HepG2 (cell line): ENCODE data around the gene C9orf50. TPM values are rescaled to one million over a fixed set of nuclear protein-coding genes. Genes with fewer than 3 reads are reported as not detected.

Experiments
- CEBPB ChIP-seq: IDR thresholded peaks from 2 replicates; pipeline ENCODE4 v1.6.1; 2011; ENCODE audit warnings: low read depth, low read length, improper control_type of control experiment, borderline replicate concordance
- CSRNP1 ChIP-seq: sonication (generic); formaldehyde crosslinking; IDR thresholded peaks from 2 replicates; pipeline ENCODE4 v1.8.1; 2023; ENCODE audit warnings: mild to moderate bottlenecking, missing genetic modification reagents
- FOXP1 ChIP-seq, 2 experiments: fragments of 450-650 bp in 1 of 2; IDR thresholded peaks; 2 replicates each; pipeline ENCODE4 v1.6.1; 2017 to 2018; ENCODE audit warnings: antibody characterized with exemption in 1 of 2
- IRF1 ChIP-seq: sonication (generic); formaldehyde crosslinking; IDR thresholded peaks from 2 replicates; pipeline ENCODE4 v1.4.0; 2020; ENCODE audit warnings: low read depth, mild to moderate bottlenecking, missing genetic modification reagents
- LCORL ChIP-seq, 2 experiments: fragments of 450-650 bp in 1 of 2; sonication (generic) in 1 of 2; formaldehyde crosslinking in 1 of 2; IDR thresholded peaks; 2 replicates each; pipeline versions ENCODE4 v1.5.0 to v1.6.1; 2017 to 2020; ENCODE audit warnings: antibody characterized with exemption in 1 of 2, missing genetic modification reagents in 1 of 2
- NR2F2 ChIP-seq: IDR thresholded peaks from 2 replicates; pipeline ENCODE4 v1.6.1; 2012; ENCODE audit warnings: low read depth, inconsistent platforms, borderline replicate concordance
- PLSCR1 ChIP-seq: sonication (generic); formaldehyde crosslinking; IDR thresholded peaks from 2 replicates; pipeline ENCODE4 v1.5.0; 2020; ENCODE audit warnings: missing genetic modification reagents, mild to moderate bottlenecking, borderline replicate concordance
- PREB ChIP-seq: sonication (generic); formaldehyde crosslinking; IDR thresholded peaks from 2 replicates; pipeline ENCODE4 v1.4.0; 2020; ENCODE audit warnings: missing genetic modification reagents
- PTBP1 ChIP-seq: fragments of 200-400 bp; formaldehyde crosslinking; IDR thresholded peaks from 2 replicates; pipeline ENCODE4 v1.6.1; 2018; ENCODE audit warnings: low read length, low read depth; ENCODE audit not compliant: poor library complexity, severe bottlenecking
- RFXAP ChIP-seq: sonication (generic); formaldehyde crosslinking; IDR thresholded peaks from 2 replicates; pipeline ENCODE4 v1.4.0; 2020; ENCODE audit warnings: missing genetic modification reagents, borderline replicate concordance
- ZBTB1 ChIP-seq: sonication (generic); formaldehyde crosslinking; IDR thresholded peaks from 2 replicates; pipeline ENCODE4 v1.4.0; 2020; ENCODE audit warnings: missing genetic modification reagents, borderline replicate concordance
- ZBTB38 ChIP-seq: sonication (generic); formaldehyde crosslinking; IDR thresholded peaks from 2 replicates; pipeline ENCODE4 v1.5.1; 2020; ENCODE audit warnings: mild to moderate bottlenecking, missing genetic modification reagents
- ZBTB39 ChIP-seq: sonication (generic); formaldehyde crosslinking; IDR thresholded peaks from 2 replicates; pipeline ENCODE4 v1.5.0; 2020; ENCODE audit warnings: missing genetic modification reagents
- ZBTB7B ChIP-seq: sonication (generic); formaldehyde crosslinking; IDR thresholded peaks from 2 replicates; pipeline ENCODE4 v1.4.0; 2020; ENCODE audit warnings: missing genetic modification reagents
- ZFP36L2 ChIP-seq: sonication (generic); formaldehyde crosslinking; IDR thresholded peaks from 2 replicates; pipeline ENCODE4 v1.4.0; 2020; ENCODE audit warnings: missing genetic modification reagents
- ZNF235 ChIP-seq: sonication (generic); formaldehyde crosslinking; IDR thresholded peaks from 2 replicates; pipeline ENCODE4 v1.8.1; 2023; ENCODE audit warnings: mild to moderate bottlenecking, missing genetic modification reagents, borderline replicate concordance
- ZNF382 ChIP-seq: sonication (generic); formaldehyde crosslinking; IDR thresholded peaks from 2 replicates; pipeline ENCODE4 v1.5.0; 2020; ENCODE audit warnings: missing genetic modification reagents, mild to moderate bottlenecking, borderline replicate concordance
- ZNF460 ChIP-seq: sonication (generic); formaldehyde crosslinking; IDR thresholded peaks from 2 replicates; pipeline ENCODE4 v1.5.1; 2020; ENCODE audit warnings: missing genetic modification reagents, mild to moderate bottlenecking, borderline replicate concordance
- ZNF564 ChIP-seq: sonication (generic); formaldehyde crosslinking; IDR thresholded peaks from 2 replicates; pipeline ENCODE4 v1.8.1; 2023; ENCODE audit warnings: mild to moderate bottlenecking, missing genetic modification reagents
- ZNF615 ChIP-seq: sonication (generic); formaldehyde crosslinking; IDR thresholded peaks from 2 replicates; pipeline ENCODE4 v1.5.0; 2020; ENCODE audit warnings: mild to moderate bottlenecking, missing genetic modification reagents, borderline replicate concordance
- ZNF790 ChIP-seq: sonication (generic); formaldehyde crosslinking; IDR thresholded peaks from 2 replicates; pipeline ENCODE4 v1.8.0; 2022; ENCODE audit warnings: missing genetic modification reagents, mild to moderate bottlenecking, borderline replicate concordance
- polyA plus RNA-seq, 8 experiments: library from polyadenylated mRNA; depleted of rRNA in 3 of 8; stranded (reverse) in 7 of 8; unstranded in 1 of 8; fragments of >200 nt; fragmentation: Illumina TruSeq in 4 of 8; extraction: Trizol in 4 of 8; gene quantifications; 2 replicates each; pipeline versions ENCODE4 v1.2.1 to v1.2.3, GENCODE V29; 2011 to 2016; ENCODE audit warnings: low read depth in 4 of 8, missing spikeins in 1 of 8, mixed read lengths in 1 of 8; ENCODE audit not compliant: insufficient read depth in 1 of 8
- total RNA-seq, 5 experiments: library from RNA; depleted of rRNA; stranded (reverse); fragments of >200 nt; fragmentation: Illumina TruSeq; extraction: Trizol; gene quantifications; 2 replicates each; pipeline ENCODE4 v1.2.3, GENCODE V29; 2016; ENCODE audit warnings: low read depth in 1 of 5

C9orf50 gene
- total and polyA plus RNA-seq, 2 of the 13 experiments (the other 11 are each of a cell fraction or from before 2014, with no cell fraction given), result not detected

- TF ChIP-seq LCORL (IDR thresholded peaks at IDR 0.05) (no peak), LCORL (CRISPR knock-in tag; IDR thresholded peaks at IDR 0.05) (no peak), CSRNP1 (CRISPR knock-in tag) (no peak), ZNF615 (CRISPR knock-in tag) (no peak), RFXAP (no peak), ZBTB1 (no peak), ZBTB39 (no peak), ZFP36L2 (CRISPR knock-in tag) (no peak), ZNF460 (CRISPR knock-in tag) (peak; percentile 75; the same call in 1 of the 2 replicates), PREB (CRISPR knock-in tag) (no peak), PTBP1 (no peak), PLSCR1 (CRISPR knock-in tag) (no peak), CEBPB (0 out of 2 replicates have a peak, but pooled peaks have one; percentile 13), NR2F2 (no peak), ZBTB38 (CRISPR knock-in tag) (no peak), FOXP1 (IDR thresholded peaks at IDR 0.05) (no peak), FOXP1 (CRISPR knock-in tag; IDR thresholded peaks at IDR 0.05) (no peak), IRF1 (CRISPR knock-in tag) (no peak), ZBTB7B (no peak), ZNF235 (CRISPR knock-in tag) (no peak), ZNF382 (CRISPR knock-in tag) (no peak), ZNF790 (CRISPR knock-in tag) (no peak), ZNF564 (CRISPR knock-in tag) (peak; percentile 84; the same call in 1 of the 2 replicates)
These were observed 45.9 kb downstream of the C9orf50 start (continued) for GRCh38 chr9:129574911-129575585.
